Stimulated activated CD8-positive, alpha-beta memory T cell treated with anti-CD3 and anti-CD28 coated beads, Interleukin-4, amount 100 ng/mL, for 4 hours (primary cell): Measurements from ENCODE around the gene POLN.

Source experiments
- DNase-seq, 2 donors: peaks; one replicate each; pipeline ENCODE4 v3.0.0-alpha.2; 2020; ENCODE audit warnings: low read depth in 2 of 2, low spot score in 1 of 2

Gene POLN

GRCh38 chr4:2241410-2242353, at the start of gene POLN, which contains the start of gene HAUS3:
Gene POLN (minus strand): TSS chr4:2242121. CDS start chr4:2229231, 12,890 bp downstream.
Gene HAUS3 (minus strand): TSS chr4:2242121. CDS start chr4:2240946, 1,175 bp downstream.
- peak; percentile 98 for DNase-seq

GRCh38 chr4:2290974-2291704, 49.2 kb upstream of the POLN start:
- peak; percentile 21 to 62 for DNase-seq

GRCh38 chr4:2290488-2290887, 48.6 kb upstream of the POLN start:
- DNase-seq, result no peak

- no peak for DNase-seq
These were observed 48.0 kb upstream of the POLN start for GRCh38 chr4:2289955-2290333.

- no peak for DNase-seq
These were observed 47.5 kb upstream of the POLN start for GRCh38 chr4:2289311-2289954.

GRCh38 chr4:2288051-2288541, 46.2 kb upstream of the POLN start:
- no peak for DNase-seq

GRCh38 chr4:2287594-2287915, 45.6 kb upstream of the POLN start:
- no peak for DNase-seq

GRCh38 chr4:2286904-2287593, 45.1 kb upstream of the POLN start:
- no peak for DNase-seq

- no peak for DNase-seq
These were observed 43.9 kb upstream of the POLN start for GRCh38 chr4:2285613-2286381.

- DNase-seq, result no peak
These were observed 43.2 kb upstream of the POLN start for GRCh38 chr4:2284934-2285612.

- DNase-seq, result no peak
These were observed 42.4 kb upstream of the POLN start for GRCh38 chr4:2284161-2284933.

- no peak for DNase-seq
These were observed 41.3 kb upstream of the POLN start for GRCh38 chr4:2283199-2283711.

GRCh38 chr4:2281575-2282343, 39.8 kb upstream of the POLN start:
- peak; percentile 25 to 70 for DNase-seq

GRCh38 chr4:2280531-2281300, 38.8 kb upstream of the POLN start:
- no peak for DNase-seq

- no peak for DNase-seq
These were observed 36.0 kb upstream of the POLN start for GRCh38 chr4:2277956-2278355.

- no peak for DNase-seq
These were observed 34.8 kb upstream of the POLN start for GRCh38 chr4:2276581-2277325.
